Right renal pelvis (tissue), 4 donors: ENCODE data around the gene TLR8. TPM values are rescaled to one million over a fixed set of nuclear protein-coding genes. Genes with fewer than 3 reads are reported as not detected.
"Not testable (repeated sequence)": the region's sequence is repeated elsewhere in the genome, so short reads cannot be mapped to it uniquely, and the experiment has no call there.

Source experiments
- DNase-seq, 4 donors: peaks; one replicate each; pipeline ENCODE4 v3.0.0-alpha.2; 2013; ENCODE audit warnings: low read depth in 4 of 4, low spot score in 3 of 4, missing footprints in 1 of 4
- polyA plus RNA-seq, 4 donors: library from polyadenylated mRNA; unstranded; fragments of 120-200 nt; gene quantifications; one replicate each; pipeline ENCODE4 v1.2.1, GENCODE V29; 2013; ENCODE audit not compliant: insufficient read length in 4 of 4

TLR8 gene
- polyA plus RNA-seq, 4 donors, result 0.17 to 0.30 (median 0.20) TPM

DNA sequence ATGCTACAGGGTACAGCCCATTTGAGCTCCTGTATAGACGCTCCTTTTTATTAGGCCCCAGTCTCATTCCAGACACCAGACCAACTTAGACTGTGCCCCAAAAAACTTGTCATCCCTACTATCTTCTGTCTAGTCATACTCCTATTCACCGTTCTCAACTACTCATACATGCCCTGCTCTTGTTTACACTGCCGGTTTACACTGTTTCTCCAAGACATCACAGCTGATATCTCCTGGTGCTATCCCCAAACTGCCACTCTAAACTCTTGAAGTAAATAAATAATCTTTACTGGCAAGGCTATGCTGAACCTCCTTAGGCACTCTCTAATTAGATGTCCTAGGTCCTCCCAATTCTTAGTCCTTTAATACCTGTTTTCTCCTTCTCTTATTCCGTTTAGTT is 38.0 kb downstream of the TLR8 start:
- DNase-seq, result not testable (repeated sequence)

DNA sequence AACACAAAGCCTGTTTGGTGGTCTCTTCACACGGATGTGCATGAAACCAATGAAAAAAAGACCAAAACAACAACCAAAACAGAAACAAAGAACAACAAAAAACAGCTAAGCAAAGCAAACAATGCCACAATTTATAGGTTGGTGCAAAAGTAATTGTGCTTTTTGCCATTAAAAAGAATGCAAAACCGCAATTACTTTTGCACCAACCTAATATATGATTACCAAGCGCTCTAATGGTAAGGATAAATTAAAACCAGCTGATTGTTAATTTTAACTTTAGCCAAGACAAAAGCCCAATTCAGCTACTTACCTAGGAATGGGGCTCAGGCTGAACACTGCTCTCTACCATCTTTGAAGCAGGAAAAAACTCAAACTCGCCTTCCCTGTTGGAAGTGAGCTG is 39.1 kb downstream of the TLR8 start:
- no peak for DNase-seq

DNA sequence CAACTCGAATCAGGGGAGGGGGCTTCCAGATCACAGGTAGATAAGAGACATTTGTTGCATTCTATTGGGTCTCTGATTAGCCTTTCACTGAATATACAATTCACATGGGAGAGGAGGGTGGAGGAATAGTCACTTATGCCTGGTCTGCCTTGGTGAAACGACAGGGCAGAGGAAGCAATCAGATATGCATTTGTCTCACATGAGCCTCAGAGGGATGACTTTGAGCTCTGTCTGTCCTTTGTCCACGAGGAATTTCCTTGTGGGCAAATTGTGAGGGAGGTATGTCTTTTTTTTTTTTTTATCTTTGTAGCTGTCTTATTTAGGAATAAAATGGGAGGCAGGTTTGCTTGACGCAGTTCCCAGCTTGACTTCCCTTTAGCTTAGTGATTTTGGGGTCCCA is 40.0 kb downstream of the TLR8 start:
- no peak for DNase-seq

DNA sequence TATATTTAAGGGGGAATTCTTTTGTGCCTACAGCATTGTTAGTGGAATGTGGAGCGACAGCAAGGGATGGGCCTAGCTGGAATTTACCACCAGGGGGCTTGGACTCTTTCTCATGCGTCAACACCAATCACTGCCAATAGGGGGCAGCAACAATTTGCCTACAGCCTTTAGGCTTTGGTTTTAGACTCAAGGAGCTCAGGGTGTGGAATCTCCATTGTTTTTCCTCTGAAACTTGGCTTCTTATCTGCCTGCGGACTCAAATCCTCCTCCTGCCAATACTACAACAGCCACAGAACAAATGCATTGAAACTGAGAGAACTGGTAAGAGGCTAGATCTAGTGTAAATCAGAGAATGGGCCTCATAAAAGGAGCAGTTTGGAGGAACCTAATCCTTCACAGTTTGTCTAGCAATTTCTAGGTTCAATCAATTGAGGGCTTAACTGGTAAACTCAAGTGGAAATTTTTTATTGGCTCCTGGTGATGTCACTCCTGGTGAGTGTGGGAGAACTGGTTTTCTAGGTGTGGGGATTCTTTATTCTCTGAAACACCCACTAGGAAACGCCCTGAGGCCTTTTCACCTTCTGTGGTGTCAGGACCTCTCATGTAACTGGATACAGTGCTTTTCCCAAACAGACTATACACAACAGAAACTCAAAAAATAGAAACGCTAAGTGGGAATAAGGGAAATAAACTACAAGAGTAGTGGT is 40.6 kb downstream of the TLR8 start:
- peak in 2 of 4 donors; percentile 46 to 53 for DNase-seq

DNA sequence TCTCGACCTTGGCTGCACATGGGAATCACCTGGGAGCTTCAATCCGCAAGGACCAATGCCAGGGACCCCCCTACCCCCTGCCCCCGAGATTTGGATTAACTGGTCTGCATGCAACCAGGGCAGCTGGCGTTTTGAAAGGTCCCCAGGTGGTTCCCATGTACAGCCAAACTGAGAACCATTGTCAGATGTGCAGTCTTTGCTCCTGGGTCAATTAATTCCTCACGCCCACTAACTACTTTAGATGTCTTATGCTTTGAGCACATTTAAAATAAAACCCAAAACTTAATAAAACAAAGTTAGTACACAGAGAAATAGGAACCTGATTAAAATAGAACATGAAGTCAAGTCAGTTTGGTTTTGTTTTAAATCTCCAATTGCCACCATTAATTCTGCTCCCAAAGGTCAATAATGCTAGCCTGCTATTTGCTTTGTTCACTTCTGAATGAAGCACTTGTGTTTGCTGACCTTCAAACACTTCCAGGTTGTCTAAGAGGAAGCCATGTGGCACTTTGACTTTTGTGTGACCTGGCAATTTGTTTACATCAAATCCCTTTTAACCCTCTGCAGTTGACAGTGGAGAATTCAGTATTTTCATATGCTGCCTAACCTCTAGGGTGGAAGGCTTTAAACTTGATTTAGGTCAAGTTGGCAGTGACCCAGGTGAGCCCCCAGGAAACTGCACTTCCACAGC is 41.3 kb downstream of the TLR8 start:
- no peak for DNase-seq

DNA sequence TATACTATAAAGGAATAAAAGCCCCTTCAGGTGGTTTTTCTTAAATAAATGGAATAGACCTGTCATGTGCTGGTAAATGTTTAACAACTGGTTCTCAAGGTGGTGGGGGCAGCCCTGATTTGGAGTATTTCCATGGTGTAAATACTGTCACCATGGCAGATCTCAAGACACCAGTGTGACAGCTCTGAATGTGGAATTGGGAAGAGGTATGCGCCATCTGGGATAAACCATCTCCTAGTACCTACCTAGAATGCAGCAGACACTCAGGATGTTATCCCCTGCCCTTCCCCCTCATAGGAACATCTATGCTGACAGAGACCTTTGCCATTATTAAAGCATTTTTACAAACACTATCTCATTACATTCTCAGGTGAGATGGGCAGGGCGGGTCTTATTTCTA is 42.1 kb downstream of the TLR8 start:
- no peak for DNase-seq

DNA sequence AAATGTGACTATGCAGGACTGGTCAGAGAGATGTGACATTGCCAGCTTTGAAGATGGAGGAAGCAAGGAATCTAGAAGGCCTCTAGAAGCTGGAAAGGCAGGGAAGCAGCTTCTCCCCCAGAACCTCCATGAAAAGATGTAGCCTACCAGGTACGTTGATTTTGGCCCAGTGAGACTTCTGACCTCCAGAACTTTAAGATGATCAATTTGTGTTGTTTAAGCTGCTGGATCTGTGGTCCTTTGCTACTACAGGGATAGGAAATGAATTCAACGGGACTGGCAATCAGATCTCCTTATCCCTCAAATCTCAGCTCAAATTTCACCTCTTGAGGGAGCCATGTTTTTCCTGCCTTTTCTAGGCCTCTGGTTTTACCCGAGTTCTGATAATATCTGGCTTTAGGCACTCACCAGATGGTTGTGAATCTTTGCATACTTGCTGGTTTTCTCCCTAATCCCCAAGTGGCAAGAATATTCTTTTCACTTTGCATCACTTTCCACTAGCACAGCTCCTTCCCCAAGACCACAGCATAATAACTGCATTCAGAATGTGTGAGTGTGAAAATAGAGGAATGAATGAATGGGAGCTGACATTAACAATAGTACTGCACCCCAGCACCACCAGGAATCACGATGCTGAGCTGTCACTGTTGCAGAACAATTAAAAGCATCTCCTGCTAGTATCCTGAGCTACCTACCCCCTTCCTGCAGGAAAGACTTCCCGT is 42.9 kb downstream of the TLR8 start:
- DNase-seq, result no peak

DNA sequence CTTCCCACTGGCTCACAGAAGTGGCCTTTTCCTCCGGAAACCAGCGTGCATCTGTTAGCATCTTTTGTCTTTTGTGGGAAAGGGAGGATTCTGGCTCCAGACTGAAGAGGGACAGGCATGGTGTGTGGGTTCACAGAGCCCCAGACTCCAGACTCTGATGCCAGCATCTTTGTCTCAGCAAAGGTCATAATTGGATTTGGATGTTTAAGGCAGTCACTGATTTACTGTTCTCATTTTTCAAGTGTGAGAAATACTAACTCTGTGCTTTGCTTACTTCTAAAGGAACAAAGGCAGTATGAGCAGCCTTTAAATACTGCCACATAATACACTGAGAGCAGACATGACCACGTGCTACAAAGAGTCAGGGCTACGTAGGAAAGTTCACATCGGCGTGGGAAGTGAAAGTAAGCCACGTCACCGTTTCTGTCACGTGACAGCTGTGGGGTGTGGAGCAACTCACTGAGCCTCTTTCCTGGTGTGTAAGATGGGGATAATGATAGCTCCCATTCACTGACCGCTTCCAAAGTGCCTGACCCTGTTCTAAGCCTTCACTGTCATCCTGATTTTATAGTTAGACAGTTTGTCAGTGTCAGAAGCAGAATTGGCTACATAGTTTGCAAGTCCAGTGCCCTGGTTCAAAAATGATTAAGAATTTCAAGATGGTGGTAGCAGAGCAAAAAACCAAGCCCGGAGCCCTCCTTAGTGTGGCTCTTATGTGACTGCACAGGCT is 43.7 kb downstream of the TLR8 start:
- no peak for DNase-seq

DNA sequence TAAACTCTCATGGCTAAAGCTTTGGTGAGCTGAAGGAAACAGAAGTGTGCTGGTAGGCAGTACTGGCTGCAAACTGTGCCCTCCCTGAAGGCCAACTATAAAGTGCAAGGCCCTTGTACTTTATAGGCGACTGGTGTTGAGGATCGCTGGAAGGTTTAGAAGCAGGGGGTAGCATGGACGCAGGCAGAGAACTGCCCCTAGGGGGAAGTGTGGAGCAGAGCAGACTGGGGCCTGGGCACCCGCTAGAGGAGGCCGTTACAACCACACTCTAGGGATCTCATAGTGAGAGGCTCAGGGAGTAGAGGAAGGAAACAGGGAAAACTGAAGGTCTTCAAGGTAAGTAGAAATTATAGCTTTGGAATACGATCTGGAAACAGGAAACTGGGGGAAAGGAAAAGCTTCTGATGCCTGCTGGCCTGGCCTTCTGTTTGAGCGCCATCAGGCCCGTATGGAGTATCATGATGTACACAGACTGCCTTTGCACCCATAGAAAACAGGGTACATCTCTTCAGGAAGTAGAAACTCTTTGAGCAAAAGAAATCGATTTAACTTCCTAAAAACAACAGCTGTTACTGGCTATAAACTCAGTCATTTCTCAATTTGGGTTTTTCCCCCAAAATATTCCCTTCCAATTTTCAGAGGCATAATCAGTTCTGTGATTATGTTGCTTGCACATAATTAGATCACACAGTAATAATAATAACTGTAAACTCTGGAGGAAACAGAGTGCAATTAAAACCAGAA is 44.6 kb downstream of the TLR8 start:
- no peak for DNase-seq

- no peak for DNase-seq
Observed at GRCh38 chrX:12951595-12951975, 45.2 kb downstream of the TLR8 start.

- DNase-seq, result no peak
Observed at GRCh38 chrX:12953420-12953819, 47.0 kb downstream of the TLR8 start.

- DNase-seq, result no peak
Observed at GRCh38 chrX:12954376-12954775, 48.0 kb downstream of the TLR8 start.

DNA sequence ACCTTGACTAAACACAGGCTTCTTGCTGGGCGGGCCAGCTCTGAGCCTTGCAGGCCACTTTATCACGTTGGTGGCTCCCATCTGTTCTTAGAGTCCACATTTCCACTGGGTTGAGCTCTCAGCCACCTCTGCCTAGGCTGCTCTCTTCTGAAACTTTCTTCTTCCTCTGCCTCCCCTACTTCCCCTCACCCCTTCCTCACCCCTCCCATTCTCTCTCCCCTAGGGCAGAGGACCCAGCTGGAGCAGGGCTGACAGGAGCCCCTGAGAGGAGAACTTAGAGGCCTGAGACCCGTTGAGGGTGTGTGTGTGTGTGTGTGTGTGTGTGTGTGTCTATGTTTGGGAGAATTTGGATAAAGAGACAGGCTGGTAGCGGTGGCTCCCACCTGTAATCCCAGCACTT is 48.6 kb downstream of the TLR8 start:
- no peak for DNase-seq

- DNase-seq, result no peak
Observed at GRCh38 chrX:12955882-12956703, 49.7 kb downstream of the TLR8 start.

DNA sequence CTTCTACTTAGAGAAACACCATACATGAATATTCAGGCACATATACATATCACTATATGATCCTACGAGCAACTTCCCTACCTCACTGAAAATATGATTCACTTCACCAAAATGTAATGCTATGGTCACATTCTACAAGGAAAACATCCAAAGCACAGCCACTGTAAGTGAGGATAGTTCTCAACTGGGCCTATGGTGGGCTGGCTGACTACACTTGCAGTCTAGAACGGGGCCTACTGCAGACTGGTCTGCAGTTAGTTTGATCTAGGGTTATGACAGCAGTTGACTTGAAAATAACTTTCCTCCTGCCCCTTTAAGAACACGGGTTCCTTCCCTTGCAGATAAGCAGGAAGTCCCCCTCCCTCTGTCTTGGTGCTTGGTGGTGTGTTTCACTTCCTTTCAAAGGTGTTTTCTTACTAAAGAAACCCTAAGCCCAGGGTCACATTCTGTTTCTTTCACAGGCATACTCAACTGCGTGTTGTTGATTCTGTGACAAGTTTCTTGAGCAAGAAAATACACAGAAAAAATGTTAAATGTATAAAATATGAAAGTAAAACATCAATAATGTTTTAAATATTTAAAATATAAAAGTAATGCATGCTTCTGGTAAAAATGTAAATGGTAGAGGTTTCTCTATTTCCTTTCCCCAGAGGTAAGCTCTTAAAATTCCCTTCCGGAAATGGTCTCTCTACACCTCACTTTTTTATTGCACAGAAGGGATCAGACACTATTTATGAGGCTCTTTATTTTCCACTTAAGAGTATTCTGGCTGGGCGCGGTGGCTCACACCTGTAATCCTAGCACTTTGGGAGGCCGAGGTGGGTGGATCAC is 50.5 kb downstream of the TLR8 start:
- no peak for DNase-seq

- no peak for DNase-seq
Observed at GRCh38 chrX:12958059-12958458, 51.6 kb downstream of the TLR8 start.

DNA sequence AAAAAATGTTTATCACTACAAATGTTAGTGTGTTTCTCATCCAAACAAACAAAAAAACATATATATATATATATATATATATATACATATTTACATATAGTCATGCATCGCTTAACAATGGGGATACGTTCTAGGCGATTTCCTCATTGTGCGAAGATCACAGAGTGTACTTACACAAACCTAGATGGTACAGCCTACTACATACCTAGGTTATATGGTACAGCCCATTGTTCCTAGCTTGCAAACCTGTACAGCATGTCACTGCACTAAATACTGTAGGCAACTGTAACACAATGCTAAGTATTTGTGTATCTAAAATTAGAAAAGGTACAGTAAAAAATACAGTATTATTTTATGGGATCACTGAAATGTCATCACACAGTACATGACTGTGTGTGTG is 52.0 kb downstream of the TLR8 start:
- no peak for DNase-seq

DNA sequence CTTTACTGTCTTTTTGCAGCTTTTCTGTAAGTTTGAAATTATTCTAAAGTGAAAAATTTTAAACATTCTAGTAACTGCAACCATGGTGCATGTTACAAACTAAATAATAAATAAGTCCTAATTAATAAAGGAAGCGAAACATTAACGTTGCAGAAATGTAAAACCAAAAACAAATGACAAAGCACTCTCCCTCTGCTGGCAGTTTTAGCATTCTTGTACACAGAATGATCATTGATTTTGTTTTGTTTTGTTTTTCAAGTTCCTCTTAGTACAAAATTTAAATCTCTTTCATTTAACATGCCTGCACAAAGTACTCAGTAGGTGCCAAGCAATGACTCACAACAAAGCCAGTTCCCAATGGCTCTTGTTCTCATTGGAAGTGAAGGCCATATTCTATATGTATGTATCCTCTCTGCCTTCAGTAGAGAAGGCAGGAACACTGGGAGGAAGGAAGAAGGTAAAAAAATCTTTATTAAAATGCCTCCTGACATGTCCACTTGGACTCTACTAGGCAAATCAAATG is 54.8 kb downstream of the TLR8 start:
- DNase-seq, result no peak
